ENCODE results near the gene FKBP5.

GRCh38 chr6:35590622-35591066 lies 98.1 kb downstream of the FKBP5 start:
- TF ChIP-seq CTCF (IDR thresholded peaks at IDR 0.05; ENCODE audit: insufficient read depth, low read length) = no peak
- TF ChIP-seq POLR2AphosphoS5 (IDR thresholded peaks at IDR 0.05; ENCODE audit: low read depth) = no peak
- TF ChIP-seq SPI1 (IDR thresholded peaks at IDR 0.05; ENCODE audit: borderline replicate concordance, low read depth) = no peak
- TF ChIP-seq REST (IDR thresholded peaks at IDR 0.05; ENCODE audit: insufficient replicate concordance, low read depth) = no peak
- no peak for TF ChIP-seq GABPA (IDR thresholded peaks at IDR 0.05; ENCODE audit: low read depth)
